Measurements from ENCODE around the gene HEATR9.

Gene HEATR9

GRCh38 chr17:35878361-35878760 is 9.7 kb upstream of the HEATR9 start:
- Histone ChIP-seq H4K20me1 (ENCODE audit: insufficient read depth, low read length, poor library complexity, severe bottlenecking) (no peaks in the 10 kb centered on the region), H3K36me3 (ENCODE audit: insufficient read depth, low read length) (no peaks in the 10 kb centered on the region), H3K4me1 (ENCODE audit: insufficient read depth, low read length, poor library complexity, severe bottlenecking) (peaks cover 11% of the 10 kb centered on the region), H3K27me3 (ENCODE audit: insufficient read depth, low read length, poor library complexity, severe bottlenecking) (no peaks in the 10 kb centered on the region), H3K4me2 (ENCODE audit: low read depth, low read length, poor library complexity, severe bottlenecking) (no peak overlapping the region), H3K4me3 (ENCODE audit: low read length, poor library complexity, severe bottlenecking) (no peak overlapping the region), H3K9ac (ENCODE audit: low read depth, low read length, poor library complexity, severe bottlenecking) (no peak overlapping the region), H3K9me3 (ENCODE audit: insufficient read depth, low read depth, low read length) (no peaks in the 10 kb centered on the region), H2AFZ (ENCODE audit: low read length) (no peak overlapping the region), H3K79me2 (ENCODE audit: insufficient read depth, low read length) (no peaks in the 10 kb centered on the region), H3F3A (ENCODE audit: low read depth) (no peaks in the 10 kb centered on the region), H3K9me2 (replicated peaks; ENCODE audit: low read depth, low read length) (no peaks in the 10 kb centered on the region)
- TF ChIP-seq CTCF (conservative IDR thresholded peaks at IDR 0.05; ENCODE audit: low read length) (no peak), EZH2phosphoT487 (IDR thresholded peaks at IDR 0.05; ENCODE audit: borderline replicate concordance) (no peak)

GRCh38 chr17:35877345-35878029 is 8.8 kb upstream of the HEATR9 start:
- Histone ChIP-seq H3K9me3 (ENCODE audit: insufficient read depth, low read depth, low read length) (no peaks in the 10 kb centered on the region), H3K4me1 (ENCODE audit: insufficient read depth, low read length, poor library complexity, severe bottlenecking) (peaks cover 11% of the 10 kb centered on the region), H3K9ac (ENCODE audit: low read depth, low read length, poor library complexity, severe bottlenecking) (no peak overlapping the region), H4K20me1 (ENCODE audit: insufficient read depth, low read length, poor library complexity, severe bottlenecking) (no peaks in the 10 kb centered on the region), H3K36me3 (ENCODE audit: insufficient read depth, low read length) (no peaks in the 10 kb centered on the region), H3K79me2 (ENCODE audit: insufficient read depth, low read length) (no peaks in the 10 kb centered on the region), H2AFZ (ENCODE audit: low read length) (no peak overlapping the region), H3K27me3 (ENCODE audit: insufficient read depth, low read length, poor library complexity, severe bottlenecking) (no peaks in the 10 kb centered on the region), H3K4me2 (ENCODE audit: low read depth, low read length, poor library complexity, severe bottlenecking) (no peak overlapping the region), H3K4me3 (ENCODE audit: low read length, poor library complexity, severe bottlenecking) (no peak overlapping the region), H3K9me2 (replicated peaks; ENCODE audit: low read depth, low read length) (no peaks in the 10 kb centered on the region), H3F3A (ENCODE audit: low read depth) (no peaks in the 10 kb centered on the region)
- TF ChIP-seq EZH2phosphoT487 (IDR thresholded peaks at IDR 0.05; ENCODE audit: borderline replicate concordance): no peak

GRCh38 chr17:35876534-35876933 is 7.8 kb upstream of the HEATR9 start:
- peak overlapping the region; percentile 26; the same call in 1 of the 2 replicates for H2AFZ ChIP-seq (ENCODE audit: low read length)
- H3F3A ChIP-seq (ENCODE audit: low read depth): no peaks in the 10 kb centered on the region
- H3K4me2 ChIP-seq (ENCODE audit: low read depth, low read length, poor library complexity, severe bottlenecking): no peak overlapping the region
- no peaks in the 10 kb centered on the region for H4K20me1 ChIP-seq (ENCODE audit: insufficient read depth, low read length, poor library complexity, severe bottlenecking)
- no peaks in the 10 kb centered on the region for H3K9me2 ChIP-seq (replicated peaks; ENCODE audit: low read depth, low read length)
- no peak overlapping the region for H3K4me3 ChIP-seq (ENCODE audit: low read length, poor library complexity, severe bottlenecking)
- H3K4me1 ChIP-seq (ENCODE audit: insufficient read depth, low read length, poor library complexity, severe bottlenecking): peaks cover 11% of the 10 kb centered on the region
- no peaks in the 10 kb centered on the region for H3K9me3 ChIP-seq (ENCODE audit: insufficient read depth, low read depth, low read length)
- H3K79me2 ChIP-seq (ENCODE audit: insufficient read depth, low read length): no peaks in the 10 kb centered on the region
- no peaks in the 10 kb centered on the region for H3K27me3 ChIP-seq (ENCODE audit: insufficient read depth, low read length, poor library complexity, severe bottlenecking)
- no peak overlapping the region for H3K9ac ChIP-seq (ENCODE audit: low read depth, low read length, poor library complexity, severe bottlenecking)
- TF ChIP-seq CTCF (conservative IDR thresholded peaks at IDR 0.05; ENCODE audit: low read length) (no peak), EZH2phosphoT487 (IDR thresholded peaks at IDR 0.05; ENCODE audit: borderline replicate concordance) (no peak)
- no peaks in the 10 kb centered on the region for H3K36me3 ChIP-seq (ENCODE audit: insufficient read depth, low read length)

GRCh38 chr17:35875800-35876139 is 7.1 kb upstream of the HEATR9 start:
- Histone ChIP-seq H3K4me3 (ENCODE audit: low read length, poor library complexity, severe bottlenecking) (no peak overlapping the region), H3K36me3 (ENCODE audit: insufficient read depth, low read length) (no peaks in the 10 kb centered on the region), H4K20me1 (ENCODE audit: insufficient read depth, low read length, poor library complexity, severe bottlenecking) (no peaks in the 10 kb centered on the region), H2AFZ (ENCODE audit: low read length) (peak overlapping the region; percentile 91), H3F3A (ENCODE audit: low read depth) (no peaks in the 10 kb centered on the region), H3K4me2 (ENCODE audit: low read depth, low read length, poor library complexity, severe bottlenecking) (peak overlapping the region; percentile 30), H3K9ac (ENCODE audit: low read depth, low read length, poor library complexity, severe bottlenecking) (no peak overlapping the region), H3K79me2 (ENCODE audit: insufficient read depth, low read length) (no peaks in the 10 kb centered on the region), H3K9me3 (ENCODE audit: insufficient read depth, low read depth, low read length) (no peaks in the 10 kb centered on the region), H3K27me3 (ENCODE audit: insufficient read depth, low read length, poor library complexity, severe bottlenecking) (no peaks in the 10 kb centered on the region), H3K4me1 (ENCODE audit: insufficient read depth, low read length, poor library complexity, severe bottlenecking) (peaks cover 14% of the 10 kb centered on the region), H3K9me2 (replicated peaks; ENCODE audit: low read depth, low read length) (no peaks in the 10 kb centered on the region)
- TF ChIP-seq CTCF (conservative IDR thresholded peaks at IDR 0.05; ENCODE audit: low read length) (no peak), EZH2phosphoT487 (IDR thresholded peaks at IDR 0.05; ENCODE audit: borderline replicate concordance) (no peak)

Data from Loucy (cell line).